ENCODE data around the gene PM20D2.

- no peak for TF ChIP-seq CTCF (IDR thresholded peaks at IDR 0.05)
- TF ChIP-seq EP300 (IDR thresholded peaks at IDR 0.05), result no peak
Observed at GRCh38 chr6:89162047-89162371, 16.2 kb downstream of the PM20D2 start.
